Transverse colon (tissue), 4 donors: ENCODE results near the gene SIMC1.
"Not testable (repeated sequence)": the region's sequence is repeated elsewhere in the genome, so short reads cannot be mapped to it uniquely, and the experiment has no call there.

Experiments
- CTCF ChIP-seq, 5 experiments: fragments of 200-600 bp in 3 of 5; fragments of 450-650 bp in 2 of 5; sonication (generic) in 3 of 5; IDR thresholded peaks; 1 replicate in 2 of 5; 2 replicates in 3 of 5; pipeline ENCODE4 v1.5.1; 2016 to 2017; ENCODE audit warnings: antibody characterized with exemption in 5 of 5, inconsistent platforms in 3 of 5, mild to moderate bottlenecking in 2 of 5, moderate library complexity in 1 of 5
- EP300 ChIP-seq: sonication (generic); formaldehyde crosslinking; IDR thresholded peaks from one replicate; pipeline ENCODE4 v1.6.1; 2017; ENCODE audit warnings: antibody characterized with exemption, low read depth
- POLR2A ChIP-seq: fragments of 450-650 bp; IDR thresholded peaks from one replicate; pipeline ENCODE4 v1.6.1; 2016; ENCODE audit warnings: antibody characterized with exemption, mild to moderate bottlenecking, moderate library complexity
- POLR2AphosphoS5 ChIP-seq, 3 donors: sonication (generic); formaldehyde crosslinking; IDR thresholded peaks; one replicate each; pipeline ENCODE4 v1.6.1; 2016; ENCODE audit warnings: antibody characterized with exemption in 3 of 3

- TF ChIP-seq CTCF (IDR thresholded peaks at IDR 0.05); POLR2A; POLR2AphosphoS5 (IDR thresholded peaks at IDR 0.05); EP300: not testable (repeated sequence)
These were observed 22.5 kb downstream of the SIMC1 start for GRCh38 chr5:176260682-176261081.
